GM18520 (cell line): Measurements from ENCODE around the gene CYTIP.
"Not testable (repeated sequence)": the region's sequence is repeated elsewhere in the genome, so short reads cannot be mapped to it uniquely, and the experiment has no call there.

Experiments used
- ATAC-seq: cut with Tn5 transposase; IDR thresholded peaks from one replicate; pipeline ENCODE4 v1.9.1; 2021; ENCODE audit not compliant: unreplicated experiment

Gene CYTIP

DNA sequence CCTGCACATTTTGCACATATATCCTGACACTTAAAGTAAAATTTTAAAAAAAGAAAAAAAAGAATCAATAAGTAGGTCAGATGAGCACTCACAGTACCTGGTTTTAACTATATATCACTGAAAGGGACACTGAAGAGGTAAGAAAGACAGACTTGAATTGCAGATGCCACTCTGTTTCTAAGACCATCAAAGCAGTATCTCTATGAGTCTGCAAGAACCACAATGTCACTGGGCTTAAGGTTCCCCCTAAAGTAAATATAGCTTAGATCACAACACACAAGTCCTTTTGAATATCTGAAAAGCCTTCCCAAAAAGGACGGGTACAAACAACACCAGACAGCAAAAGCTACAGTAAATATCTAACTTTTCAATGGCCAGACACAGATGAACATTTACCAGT lies 57.6 kb downstream of the CYTIP start:
- no peak for ATAC-seq

GRCh38 chr2:157377861-157378260 lies 66.0 kb downstream of the CYTIP start:
- ATAC-seq = no peak

DNA sequence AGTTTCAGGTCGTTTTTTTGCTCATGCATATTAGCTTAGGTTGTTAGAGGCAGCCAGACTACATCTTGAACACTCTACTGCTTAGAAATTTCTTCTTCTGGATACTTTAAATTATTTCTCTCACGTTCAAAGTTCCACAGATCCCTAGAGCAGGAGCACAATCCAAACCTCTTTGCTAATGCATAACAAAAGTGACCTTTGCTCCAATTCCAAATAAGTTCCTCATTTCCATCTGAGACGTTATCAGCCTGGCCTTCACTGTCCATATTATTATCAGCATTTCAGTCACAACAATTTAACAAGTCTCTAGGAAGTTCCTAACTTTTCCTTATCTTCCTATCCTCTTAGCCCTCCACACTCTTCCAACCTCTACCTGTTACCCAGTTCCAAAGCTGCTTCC lies 67.8 kb downstream of the CYTIP start:
- no peak for ATAC-seq

GRCh38 chr2:157375384-157375783 lies 68.5 kb downstream of the CYTIP start:
- no peak for ATAC-seq

DNA sequence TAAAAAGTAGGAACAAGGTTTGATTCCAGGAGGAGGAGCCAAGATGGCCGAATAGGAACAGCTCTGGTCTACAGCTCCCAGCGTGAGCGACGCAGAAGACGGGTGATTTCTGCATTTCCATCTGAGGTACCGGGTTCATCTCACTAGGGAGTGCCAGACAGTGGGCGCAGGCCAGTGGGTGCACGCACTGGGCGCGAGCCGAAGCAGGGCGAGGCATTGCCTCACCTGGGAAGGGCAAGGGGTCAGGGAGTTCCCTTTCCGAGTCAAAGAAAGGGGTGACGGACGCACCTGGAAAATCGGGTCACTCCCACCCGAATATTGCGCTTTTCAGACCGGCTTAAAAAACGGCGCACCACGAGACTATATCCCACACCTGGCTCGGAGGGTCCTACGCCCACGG lies 75.4 kb downstream of the CYTIP start:
- ATAC-seq = not testable (repeated sequence)

- no peak for ATAC-seq
These were observed 76.2 kb downstream of the CYTIP start for GRCh38 chr2:157367704-157368103.
